HL-60/S4 treated with retinoic acid at 250 ng/mL for 4 days and 3 days (cell line): ENCODE results near the gene CLN6.
"Not testable (repeated sequence)": the region's sequence is repeated elsewhere in the genome, so short reads cannot be mapped to it uniquely, and the experiment has no call there.

Experiments
- in situ Hi-C: fragments of 300-500 bp; cut with MboI; formaldehyde crosslinking; loops from 2 replicates; pipeline ENCODE4 v1.7.0; 2022; ENCODE audit warnings: low sequenced_read_pairs

CLN6 gene

DNA sequence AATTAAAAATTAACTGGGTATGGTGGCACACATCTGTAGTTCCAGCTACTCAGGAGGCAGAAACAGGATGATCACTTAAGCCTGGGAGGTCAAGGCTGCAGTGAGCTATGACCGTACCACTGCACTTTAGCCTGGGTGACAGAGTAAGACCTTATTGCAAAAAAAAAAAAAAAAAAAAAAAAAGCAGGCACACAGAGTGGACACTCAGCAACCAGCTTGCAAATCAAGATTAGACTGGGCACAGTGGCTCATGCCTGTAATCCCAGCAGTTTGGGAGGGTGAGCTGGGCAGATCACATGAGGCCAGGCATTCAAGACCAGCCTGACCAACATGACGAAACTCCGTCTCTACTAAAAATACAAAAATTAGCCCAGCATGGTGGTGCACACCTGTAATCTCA lies 5.4 kb downstream of the CLN6 start:
- in situ Hi-C loops = no loop called here

DNA sequence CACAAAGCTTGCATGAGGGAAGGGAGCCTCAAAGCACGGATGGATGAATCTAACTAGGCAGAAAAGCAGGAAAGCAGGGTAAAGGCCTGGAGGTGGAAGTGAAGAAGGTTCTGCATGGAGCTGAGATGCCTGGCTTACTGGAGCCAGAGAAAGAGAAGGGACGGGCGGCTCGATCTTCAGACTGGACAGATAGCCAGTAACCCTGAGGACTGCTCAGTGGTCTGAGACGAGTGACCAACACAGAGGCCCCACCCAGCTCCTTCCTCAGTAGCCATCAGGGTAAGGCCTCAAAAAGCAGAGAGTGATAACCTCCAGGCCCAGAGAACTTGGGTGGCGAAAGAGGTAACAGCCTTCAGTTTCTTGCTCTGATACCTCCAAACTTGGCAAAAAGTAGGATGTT lies 6.4 kb downstream of the CLN6 start:
- in situ Hi-C loops = no loop called here

DNA sequence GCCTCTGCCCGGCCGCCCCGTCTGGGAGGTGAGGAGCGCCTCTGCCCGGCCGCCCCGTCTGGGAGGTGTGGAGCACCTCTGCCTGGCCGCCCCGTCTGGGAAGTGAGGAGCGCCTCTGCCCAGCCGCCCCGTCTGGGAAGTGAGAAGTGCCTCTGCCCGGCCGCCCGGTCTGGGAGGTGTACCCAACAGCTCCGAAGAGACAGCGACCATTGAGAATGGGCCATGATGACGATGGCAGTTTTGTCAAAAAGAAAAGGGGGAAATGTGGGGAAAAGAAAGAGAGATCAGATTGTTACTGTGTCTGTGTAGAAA lies 7.1 kb downstream of the CLN6 start:
- in situ Hi-C loops = not testable (repeated sequence)

DNA sequence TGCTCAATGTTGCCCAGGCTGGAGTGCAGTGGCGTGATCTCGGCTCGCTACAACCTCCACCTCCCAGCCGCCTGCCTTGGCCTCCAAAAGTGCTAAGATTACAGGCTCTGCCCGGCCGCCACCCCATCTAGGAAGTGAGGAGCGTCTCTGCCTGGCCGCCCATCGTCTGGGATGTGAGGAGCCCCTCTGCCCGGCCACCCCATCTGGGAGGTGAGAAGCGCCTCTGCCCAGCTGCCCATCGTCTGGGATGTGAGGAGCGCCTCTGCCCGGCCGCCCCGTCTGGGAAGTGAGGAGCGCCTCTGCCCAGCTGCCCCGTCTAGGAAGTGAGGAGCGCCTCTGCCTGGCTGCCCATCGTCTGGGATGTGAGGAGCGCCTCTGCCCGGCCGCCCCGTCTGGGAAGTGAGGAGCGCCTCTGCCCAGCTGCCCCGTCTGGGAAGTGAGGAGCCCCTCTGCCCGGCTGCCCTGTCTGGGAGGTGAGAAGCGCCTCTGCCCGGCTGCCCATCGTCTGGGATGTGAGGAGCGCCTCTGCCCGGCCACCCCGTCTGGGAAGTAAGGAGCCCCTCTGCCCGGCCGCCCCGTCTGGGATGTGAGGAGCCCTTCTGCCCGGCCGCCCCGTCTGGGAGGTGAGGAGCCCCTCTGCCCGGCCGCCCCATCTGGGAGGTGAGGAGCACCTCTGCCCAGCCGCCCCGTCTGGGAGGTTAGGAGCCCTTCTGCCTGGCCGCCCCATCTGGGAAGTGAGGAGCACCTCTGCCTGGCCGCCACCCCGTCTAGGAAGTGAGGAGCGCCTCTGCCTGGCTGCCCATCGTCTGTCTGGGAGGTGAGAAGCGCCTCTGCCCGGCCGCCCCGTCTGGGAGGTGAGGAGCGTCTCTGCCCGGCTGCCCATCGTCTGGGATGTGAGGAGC lies 7.7 kb downstream of the CLN6 start:
- in situ Hi-C loops = not testable (repeated sequence)

DNA sequence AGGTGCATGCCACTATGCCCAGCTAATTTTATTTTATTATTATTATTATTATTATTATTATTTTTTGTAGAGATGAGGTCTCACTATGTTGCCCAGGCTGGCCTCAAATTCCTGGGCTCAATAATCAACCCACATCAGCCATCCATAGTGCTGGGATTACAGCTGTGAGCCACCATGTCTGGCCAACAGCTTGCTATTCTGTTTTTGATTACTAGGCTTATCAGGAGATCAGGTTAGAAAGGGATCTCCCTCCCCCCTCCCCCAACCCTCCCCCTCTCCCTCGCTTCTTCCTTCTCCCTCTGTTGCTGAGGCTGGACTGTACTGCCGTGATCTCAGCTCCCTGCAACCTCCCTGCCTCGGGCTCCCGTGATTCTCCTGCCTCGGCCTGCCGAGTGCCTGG lies 8.6 kb downstream of the CLN6 start:
- in situ Hi-C loops = no loop called here

DNA sequence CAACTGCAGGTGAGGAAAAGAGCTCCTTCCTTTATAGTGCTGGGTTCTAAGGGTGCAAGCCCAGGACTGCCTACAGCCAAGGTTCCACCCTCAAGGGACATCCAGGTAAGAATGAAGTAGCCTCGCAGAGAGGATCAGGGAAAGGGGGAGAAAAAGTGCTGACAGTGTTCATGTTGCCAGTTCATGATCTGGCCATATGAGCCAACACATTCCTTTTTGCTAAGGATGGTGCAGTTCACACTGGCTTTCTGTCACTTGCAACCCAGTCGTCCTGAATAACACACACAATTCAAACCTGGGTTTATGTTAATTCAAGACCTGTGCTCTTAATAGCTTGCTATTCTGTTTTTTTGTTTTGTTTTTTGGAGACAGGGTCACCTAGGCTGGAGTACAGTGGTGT lies 9.0 kb downstream of the CLN6 start:
- in situ Hi-C loops = no loop called here

DNA sequence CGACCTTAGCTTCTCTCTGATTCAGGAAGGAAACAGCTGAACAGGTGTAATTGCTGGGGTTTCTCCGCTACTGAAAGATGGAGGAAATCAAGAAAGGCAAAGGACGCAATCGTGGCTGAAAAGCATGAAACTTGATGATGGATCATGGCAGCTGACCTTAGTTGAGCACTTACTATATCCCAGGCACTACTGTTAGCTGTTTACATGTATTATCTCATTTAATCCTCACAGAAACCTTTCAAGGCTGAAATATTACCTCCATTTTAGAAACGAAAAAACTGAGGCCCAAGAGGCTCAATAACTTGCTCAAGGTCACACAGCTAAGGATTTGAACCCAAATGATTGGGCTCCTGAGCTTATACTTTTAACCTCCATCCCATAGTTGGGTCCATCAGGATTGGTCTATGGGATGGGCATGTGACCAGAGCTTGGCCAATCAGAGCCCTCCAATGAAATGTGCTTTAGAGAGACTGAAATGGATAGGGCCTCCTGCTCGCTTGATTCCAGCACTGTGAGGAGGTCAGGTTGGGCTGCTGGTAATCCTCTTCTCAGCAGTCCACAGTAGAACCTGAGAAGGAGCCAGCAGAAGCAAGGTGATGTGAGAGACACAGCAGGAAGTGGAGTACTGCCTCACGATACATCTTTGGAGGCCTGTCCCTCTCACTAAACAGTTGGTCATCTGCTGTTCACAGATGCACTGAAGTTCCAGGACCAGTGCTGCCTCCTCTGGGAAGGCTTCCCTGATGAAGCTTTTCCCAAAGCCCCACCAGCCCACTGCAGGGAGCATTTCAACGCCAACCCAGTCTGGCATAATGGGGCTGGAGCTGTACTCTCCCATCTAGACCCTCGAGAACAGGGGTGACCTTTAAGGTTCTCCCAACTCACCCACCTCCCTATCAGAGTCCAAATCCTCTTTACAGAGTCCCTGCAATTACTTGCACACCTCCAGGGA lies 10.4 kb downstream of the CLN6 start:
- in situ Hi-C loops = no loop called here

DNA sequence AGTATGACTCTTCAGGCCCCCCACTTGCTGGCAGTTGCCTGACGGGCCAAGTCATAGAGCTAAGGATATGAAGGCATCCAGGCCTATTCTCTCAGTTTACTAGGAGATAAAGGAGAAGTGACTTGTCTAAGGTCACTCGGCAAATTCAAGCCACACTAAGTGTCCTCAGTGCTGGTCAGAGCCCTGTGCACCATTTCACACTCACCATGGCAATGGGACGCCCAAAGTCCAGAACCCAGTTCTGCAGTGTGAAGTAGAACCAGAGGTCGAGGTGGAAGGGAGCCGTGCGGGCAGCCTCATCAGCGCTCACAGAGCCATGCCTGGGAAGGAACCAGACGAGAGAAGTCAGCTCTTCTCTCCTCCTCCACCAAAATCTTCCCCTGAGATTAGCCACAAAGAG lies 11.2 kb downstream of the CLN6 start:
- in situ Hi-C loops = no loop called here

DNA sequence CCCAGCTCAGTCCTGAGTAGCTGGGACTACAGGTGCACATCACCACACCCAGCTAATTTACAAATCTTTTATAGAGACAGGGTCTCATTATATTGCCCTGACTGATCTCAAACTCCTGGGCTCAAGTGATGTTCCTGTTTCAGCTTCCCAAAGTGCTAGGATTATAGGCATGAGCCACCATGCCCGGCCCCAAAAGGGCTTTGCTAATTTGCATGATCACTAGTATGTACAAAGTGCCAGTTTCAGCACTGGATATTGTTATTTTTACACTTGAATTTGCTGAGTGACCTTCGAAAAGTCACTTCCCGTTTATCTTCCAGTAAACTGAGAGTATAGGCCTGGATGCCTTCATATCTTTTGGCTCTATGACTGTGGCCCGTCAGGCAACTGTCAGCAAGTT lies 12.2 kb downstream of the CLN6 start:
- in situ Hi-C loops = no loop called here

DNA sequence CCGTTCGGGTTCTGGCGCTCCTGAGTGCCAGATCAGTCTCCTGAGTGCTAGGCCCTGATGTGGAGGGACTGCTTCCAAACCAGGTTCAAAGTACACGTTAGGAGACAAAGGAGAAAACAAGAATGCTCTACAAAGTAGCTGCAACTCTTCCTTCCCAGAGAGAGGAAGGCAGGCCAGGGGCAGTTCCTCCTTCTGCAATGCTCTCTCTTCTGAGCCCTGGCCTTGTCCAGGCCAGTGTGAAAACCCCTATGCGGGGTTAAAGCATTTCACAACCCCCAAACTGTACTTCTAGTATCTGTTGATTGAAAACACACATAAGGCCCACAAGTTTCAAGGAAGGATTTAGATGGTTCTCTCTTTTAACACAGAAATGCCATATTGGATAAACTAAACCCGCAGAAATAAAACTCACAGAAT lies 14.7 kb downstream of the CLN6 start:
- in situ Hi-C loops = no loop called here

DNA sequence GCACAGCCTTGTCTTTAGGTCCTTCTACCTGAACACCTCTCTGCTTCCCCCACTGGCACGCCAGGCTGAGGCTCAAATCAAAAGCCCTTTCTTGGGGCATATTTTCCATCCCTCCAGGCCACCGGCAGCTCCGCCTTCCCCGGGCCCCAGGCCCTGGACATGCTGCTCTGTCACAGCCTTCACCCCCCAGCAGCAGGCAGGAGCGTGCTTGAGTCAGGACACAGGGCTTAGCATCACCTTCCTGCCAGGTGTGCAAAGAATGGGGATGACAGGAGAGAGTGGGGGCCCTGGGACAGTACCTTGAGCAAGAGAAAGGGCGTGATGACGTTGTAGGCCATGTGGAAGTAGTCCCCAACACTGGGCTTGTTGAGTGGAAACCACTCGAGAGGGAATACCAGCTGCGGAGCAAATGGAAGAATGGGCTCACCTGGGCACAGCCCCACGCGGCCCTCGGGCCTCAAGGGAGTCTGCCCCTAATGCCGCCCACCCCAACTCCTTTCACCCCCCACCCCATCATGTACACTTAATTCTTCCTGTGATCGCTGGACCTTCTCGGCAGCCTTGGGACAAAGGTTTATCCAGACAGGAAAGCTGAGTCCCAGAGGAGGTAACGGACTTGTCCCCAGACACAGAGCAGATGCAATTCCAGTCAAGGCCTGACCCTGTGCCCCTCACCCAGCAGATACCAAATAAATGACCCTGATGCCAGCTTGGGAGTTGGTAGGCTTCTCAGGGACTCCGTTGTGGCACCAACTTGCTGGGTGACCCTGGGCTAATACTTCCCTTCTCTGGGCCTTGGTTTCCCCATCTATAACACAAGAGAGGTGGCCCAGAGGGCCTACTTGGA lies 15.3 kb downstream of the CLN6 start:
- in situ Hi-C loops = no loop called here

DNA sequence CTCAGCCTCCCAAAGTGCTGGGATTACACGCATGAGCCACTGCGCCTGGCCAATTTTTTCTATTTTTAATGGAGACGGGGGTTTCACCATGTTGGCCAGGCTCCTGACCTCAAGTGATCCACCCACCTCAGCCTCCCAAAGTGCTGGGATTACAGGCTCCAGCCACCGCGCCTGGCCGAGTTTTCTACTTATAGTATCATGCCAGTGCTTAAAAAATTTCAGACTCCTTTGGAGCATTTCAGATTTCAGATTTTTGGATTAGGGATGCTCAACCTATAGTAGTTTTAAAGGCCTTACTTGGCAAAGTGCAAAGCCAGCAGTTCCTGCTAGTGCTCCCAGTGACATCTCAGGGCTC lies 16.1 kb downstream of the CLN6 start:
- in situ Hi-C loops = not testable (repeated sequence)

DNA sequence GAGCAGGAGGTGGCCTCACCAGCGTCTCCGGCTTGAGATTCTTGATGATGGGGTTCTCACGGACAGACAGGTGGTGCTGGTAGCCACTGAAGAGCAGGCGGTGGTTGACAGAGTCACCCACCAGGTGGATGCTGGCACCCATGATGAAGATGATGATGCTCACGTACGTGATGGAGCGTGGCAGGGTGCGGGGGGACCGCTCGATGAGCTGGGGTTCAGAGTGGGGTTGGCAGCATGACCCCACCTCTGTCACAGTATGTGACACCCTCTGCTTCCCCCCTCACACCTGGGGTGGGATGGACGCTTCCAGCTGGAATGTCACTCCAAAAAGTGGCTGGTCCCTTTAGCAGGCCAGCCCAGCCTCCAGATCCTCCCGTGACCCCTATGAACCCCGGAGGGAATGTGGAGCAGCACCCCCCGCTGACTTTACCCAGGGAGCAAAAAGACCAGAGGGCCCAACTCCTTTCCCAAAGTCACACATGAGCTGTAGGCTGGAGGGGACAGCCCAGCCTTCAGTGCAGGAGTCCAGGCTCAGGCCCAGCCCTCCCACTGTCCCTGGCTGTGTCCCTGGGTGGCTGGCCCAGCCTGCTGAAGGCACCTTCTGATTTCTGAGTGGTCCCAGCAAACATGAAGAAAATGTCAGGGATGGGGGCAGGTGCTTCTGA lies 17.7 kb downstream of the CLN6 start:
- in situ Hi-C loops = no loop called here

DNA sequence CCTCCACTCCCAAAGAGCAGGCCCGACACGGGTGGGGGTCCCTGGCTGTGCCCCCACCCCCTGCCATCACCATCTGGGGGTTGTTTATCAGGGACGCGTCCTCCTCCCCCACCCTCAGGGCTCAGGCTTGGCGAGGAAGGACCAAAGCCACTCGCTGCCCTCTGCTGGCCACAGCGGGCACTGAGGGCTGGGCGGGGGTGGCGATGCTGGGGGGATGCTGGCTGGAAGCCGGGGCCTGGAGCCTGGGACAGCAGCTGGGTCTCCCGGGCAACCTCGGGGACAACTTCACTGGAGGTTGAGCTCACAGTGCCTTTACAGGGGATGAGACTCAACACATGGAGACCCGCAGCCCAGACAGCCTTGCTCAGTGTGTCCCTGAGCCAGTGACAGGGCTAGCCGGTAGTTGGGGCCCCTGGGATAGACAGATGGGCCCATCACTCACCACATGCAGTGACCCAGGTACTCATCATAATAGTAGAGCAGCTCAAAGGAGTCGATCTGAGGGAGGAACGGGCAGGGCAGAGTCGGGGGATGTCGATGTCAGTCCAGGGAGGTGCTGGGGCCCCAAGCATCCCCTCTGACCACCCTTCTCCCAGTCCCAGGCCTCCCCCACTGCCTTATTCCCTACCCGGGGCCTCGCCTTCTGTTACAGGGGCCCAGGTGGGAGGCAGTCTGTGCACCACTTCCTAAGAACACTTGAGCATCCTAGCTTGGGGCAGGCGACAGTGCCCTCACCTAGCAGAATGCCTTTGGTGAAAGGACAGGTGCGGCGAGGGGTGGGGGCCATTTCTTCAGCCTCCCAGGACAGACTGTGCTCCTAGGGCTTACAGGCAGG lies 18.5 kb downstream of the CLN6 start:
- in situ Hi-C loops = no loop called here

DNA sequence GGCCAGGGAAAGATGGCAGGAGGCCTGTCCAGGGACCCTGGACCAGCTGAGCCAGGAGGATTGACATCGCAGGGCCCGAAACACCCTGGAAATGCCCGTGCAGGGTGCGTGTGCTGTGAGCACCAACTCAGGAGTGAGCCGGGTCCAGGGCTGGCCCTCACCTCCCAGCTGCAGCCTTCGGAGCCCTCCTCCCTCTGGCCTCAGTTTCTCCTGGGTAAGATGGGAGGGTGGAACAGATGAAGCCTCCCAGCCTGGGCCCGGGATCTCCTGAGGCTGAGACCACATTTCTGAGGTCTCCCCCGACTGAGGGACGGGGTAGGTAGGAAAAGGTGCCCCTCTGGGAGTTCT lies 19.1 kb downstream of the CLN6 start:
- in situ Hi-C loops = no loop called here

DNA sequence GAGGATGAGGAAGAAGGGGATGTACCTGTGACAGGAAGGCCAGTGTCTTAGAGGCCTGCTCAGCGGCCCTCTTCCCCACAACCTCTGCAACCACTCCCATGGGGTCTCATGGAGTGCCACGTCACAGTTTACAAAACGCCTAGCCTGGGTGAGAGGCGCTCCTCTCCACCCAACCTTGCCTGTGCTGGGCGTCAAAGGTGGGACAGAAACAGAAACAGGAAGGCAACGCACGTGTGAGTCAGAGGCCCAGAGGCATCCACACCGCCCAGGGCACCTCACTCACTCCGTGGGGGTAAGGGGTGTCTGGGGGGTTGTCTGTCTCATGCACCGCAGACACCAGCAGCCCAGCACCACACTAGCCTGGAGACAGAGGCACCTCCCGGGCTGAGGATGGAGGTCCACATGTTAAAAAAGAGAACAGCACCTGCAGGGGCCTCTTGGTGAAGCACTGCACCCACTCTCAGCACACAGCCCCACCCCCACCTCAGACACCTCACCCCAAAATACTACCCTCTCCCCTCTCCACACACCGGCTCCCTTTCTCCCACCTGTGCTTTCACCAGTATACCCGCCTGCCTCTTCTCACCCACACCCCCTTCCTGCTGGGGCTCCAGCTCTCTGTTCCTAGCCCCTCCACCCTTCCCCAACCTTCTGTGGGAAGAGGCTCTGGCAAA lies 19.7 kb downstream of the CLN6 start:
- in situ Hi-C loops = no loop called here

DNA sequence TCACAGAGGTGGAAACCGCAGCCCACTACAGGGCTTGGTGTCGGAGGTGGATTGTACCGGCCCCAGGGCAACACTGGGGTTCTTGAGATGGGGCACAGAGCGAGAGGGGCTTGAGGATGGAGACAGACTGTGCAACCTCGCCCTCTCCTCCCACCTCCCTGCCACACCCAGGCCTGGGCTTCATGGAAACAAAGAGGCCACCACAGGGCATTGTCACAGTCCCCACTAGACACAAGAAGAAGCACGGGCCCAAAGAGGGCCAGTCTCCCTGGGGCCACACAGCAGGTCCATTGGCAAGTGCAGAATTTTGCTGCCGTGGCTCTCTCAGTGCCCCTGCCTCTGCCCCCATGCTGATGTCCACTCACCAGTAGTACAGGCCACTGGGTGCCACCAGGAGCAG lies 20.3 kb downstream of the CLN6 start:
- in situ Hi-C loops = no loop called here

DNA sequence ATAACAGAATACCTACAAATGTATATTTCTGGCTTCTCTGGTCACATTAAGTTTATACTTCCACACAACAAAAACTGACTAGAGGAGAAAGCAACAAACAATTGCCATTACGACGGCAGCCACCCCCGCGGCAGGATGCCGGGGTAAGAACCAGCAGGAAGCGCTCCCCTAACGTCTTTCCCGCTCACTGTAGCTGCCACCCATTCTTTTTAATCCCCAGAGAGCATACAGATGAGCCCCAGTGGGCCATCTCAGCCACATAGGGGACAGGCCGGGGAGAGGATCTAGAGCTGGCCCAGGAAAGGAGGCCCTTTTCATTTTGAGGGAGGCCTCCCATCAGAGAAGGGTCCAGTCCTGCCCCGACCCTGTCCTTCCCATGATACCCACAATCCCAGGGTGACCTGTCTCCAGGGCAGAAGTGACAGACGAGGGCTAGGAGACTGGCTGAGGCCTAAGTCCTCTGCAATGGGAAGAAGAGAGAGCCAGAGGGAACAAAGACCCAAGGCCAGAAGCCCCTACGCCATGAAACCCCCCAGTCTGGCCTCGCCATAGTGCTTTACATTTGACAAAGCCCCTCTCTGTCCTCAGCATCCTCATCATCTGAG lies 20.8 kb downstream of the CLN6 start:
- in situ Hi-C loops = no loop called here

DNA sequence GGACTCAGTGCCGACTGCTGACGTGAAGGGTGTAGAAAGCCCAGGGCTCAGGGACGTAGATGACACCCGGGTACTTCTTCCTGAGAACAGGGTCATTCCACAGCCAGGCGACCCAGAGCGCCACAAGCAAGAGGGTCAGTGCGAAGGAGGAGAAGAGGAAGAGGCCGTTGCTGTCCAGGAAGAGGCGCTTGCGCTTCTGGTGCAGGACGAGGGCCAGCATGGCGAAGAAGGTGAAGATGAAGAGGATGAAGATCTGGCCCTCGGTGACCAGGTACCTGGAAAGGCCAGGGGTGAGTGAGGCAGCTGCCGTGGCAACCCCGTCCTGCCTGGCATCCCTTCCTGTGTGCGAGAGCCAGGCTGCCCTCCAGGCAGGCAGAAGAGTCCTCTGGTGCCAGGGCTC lies 21.4 kb downstream of the CLN6 start:
- in situ Hi-C loops = no loop called here
